OCI-LY1 (cell line): Measurements from ENCODE around the gene POSTN.

ENCODE experiments used
- H2AFZ ChIP-seq: fragments of 200-600 bp; sonication (generic), shearing (Covaris generic); 2 replicates; pipeline ENCODE4 v1.6.0; 2014; ENCODE audit warnings: antibody characterized with exemption, mild to moderate bottlenecking, low read length
- H3F3A ChIP-seq: fragments of 200-600 bp; sonication (generic), shearing (Covaris generic); 2 replicates; pipeline ENCODE4 v1.6.0; 2014; ENCODE audit warnings: mild to moderate bottlenecking, antibody characterized with exemption, low read length, moderate library complexity; ENCODE audit not compliant: insufficient read depth
- H3K27ac ChIP-seq: fragments of 200-600 bp; sonication (generic); 2 replicates; pipeline ENCODE4 v1.5.1; 2014; ENCODE audit warnings: low read length, mixed run types, mild to moderate bottlenecking, low read depth; ENCODE audit not compliant: poor library complexity, severe bottlenecking
- H3K27me3 ChIP-seq: fragments of 200-600 bp; sonication (generic); 2 replicates; pipeline ENCODE4 v1.6.0; 2014; ENCODE audit warnings: antibody characterized with exemption, mild to moderate bottlenecking, low read length, moderate library complexity; ENCODE audit not compliant: insufficient read depth
- H3K36me3 ChIP-seq: fragments of 200-600 bp; sonication (generic); 2 replicates; pipeline ENCODE4 v1.6.1; 2014; ENCODE audit warnings: mild to moderate bottlenecking, antibody characterized with exemption, low read length, moderate library complexity, mixed read lengths; ENCODE audit not compliant: insufficient read depth
- H3K4me1 ChIP-seq: fragments of 200-600 bp; sonication (generic); 2 replicates; pipeline ENCODE4 v1.5.1; 2014; ENCODE audit warnings: mild to moderate bottlenecking, low read length, moderate library complexity; ENCODE audit not compliant: insufficient read depth, severe bottlenecking
- H3K4me2 ChIP-seq: fragments of 200-600 bp; sonication (generic), shearing (Covaris generic); 2 replicates; pipeline ENCODE4 v1.6.1; 2014; ENCODE audit warnings: low read length
- H3K4me3 ChIP-seq: fragments of 200-600 bp; sonication (generic); 2 replicates; pipeline ENCODE4 v1.5.1; 2014; ENCODE audit warnings: low read length, low read depth, mild to moderate bottlenecking, mixed read lengths; ENCODE audit not compliant: poor library complexity, severe bottlenecking
- H3K79me2 ChIP-seq: fragments of 200-600 bp; shearing (Covaris generic); 2 replicates; pipeline ENCODE4 v1.6.1; 2016; ENCODE audit warnings: mixed run types, low read length, mixed read lengths; ENCODE audit not compliant: insufficient read depth
- H3K9ac ChIP-seq: fragments of 200-600 bp; sonication (generic), shearing (Covaris generic); 2 replicates; pipeline ENCODE4 v1.6.1; 2014; ENCODE audit warnings: mild to moderate bottlenecking, low read length, mixed read lengths
- H3K9me2 ChIP-seq: fragments of 200-600 bp; sonication (generic), shearing (Covaris generic); 2 replicates; pipeline ENCODE4 v1.6.1; 2014; ENCODE audit warnings: low read depth, mild to moderate bottlenecking, low read length, mixed read lengths
- H3K9me3 ChIP-seq: fragments of 200-600 bp; shearing (Covaris generic); 2 replicates; pipeline ENCODE4 v1.6.1; 2014; ENCODE audit warnings: low read length, mixed read lengths
- H4K20me1 ChIP-seq: fragments of 200-600 bp; sonication (generic), shearing (Covaris generic); 2 replicates; pipeline ENCODE4 v1.6.0; 2016; ENCODE audit warnings: mild to moderate bottlenecking, low read length; ENCODE audit not compliant: insufficient read depth
- EZH2 ChIP-seq: fragments of 200-600 bp; sonication (generic), shearing (Covaris generic); IDR thresholded peaks from 2 replicates; pipeline ENCODE4 v1.8.0; 2017; ENCODE audit warnings: borderline replicate concordance, mixed run types, mild to moderate bottlenecking, antibody characterized with exemption, low read length, moderate library complexity, mixed read lengths
- TF ChIP-seq, protein P1 (sequence below): fragments of 200-600 bp; sonication (generic), shearing (Covaris generic); IDR thresholded peaks from 2 replicates; pipeline ENCODE4 v1.5.1; 2017; ENCODE audit warnings: mild to moderate bottlenecking, antibody characterized with exemption, low read length, moderate library complexity, mixed read lengths

Gene POSTN

DNA sequence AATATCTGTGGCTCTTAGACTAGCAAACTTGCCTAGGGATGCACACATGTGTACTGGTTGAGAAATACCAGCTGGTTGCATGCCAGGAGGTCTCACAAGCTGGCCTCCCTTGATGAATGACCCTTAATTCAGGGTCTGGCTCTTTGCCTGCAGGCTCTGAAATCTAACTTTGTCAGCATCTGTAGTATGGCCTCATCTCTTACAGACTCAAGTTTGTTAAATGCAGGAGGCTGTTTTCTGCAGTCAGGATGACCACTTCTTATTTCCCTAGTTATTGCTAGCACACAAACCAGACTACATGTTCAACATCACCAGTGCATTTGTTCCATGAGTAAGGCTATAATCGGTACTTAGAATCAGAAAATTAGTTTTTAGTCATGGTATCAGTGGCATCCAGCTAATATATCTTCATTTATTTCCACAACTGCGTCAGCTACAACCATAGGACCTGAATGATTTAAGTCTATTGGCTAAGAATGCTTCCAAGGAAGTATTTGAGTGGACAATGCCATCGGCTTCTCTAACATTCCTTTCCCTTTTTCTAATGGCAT, 23.3 kb upstream of the POSTN start:
- Histone ChIP-seq H3K9me2 (no peaks in the 10 kb centered on the region), H3K4me2 (no peak overlapping the region), H3K36me3 (no peaks in the 10 kb centered on the region), H3K27ac (no peak overlapping the region), H3K79me2 (no peaks in the 10 kb centered on the region), H3K27me3 (no peaks in the 10 kb centered on the region), H3K4me1 (no peaks in the 10 kb centered on the region), H4K20me1 (no peaks in the 10 kb centered on the region), H3K9ac (no peak overlapping the region), H3K9me3 (no peaks in the 10 kb centered on the region), H3F3A (no peaks in the 10 kb centered on the region), H2AFZ (no peak overlapping the region), H3K4me3 (no peak overlapping the region)
- no peak for TF ChIP-seq EZH2
- TF ChIP-seq, protein P1, sequence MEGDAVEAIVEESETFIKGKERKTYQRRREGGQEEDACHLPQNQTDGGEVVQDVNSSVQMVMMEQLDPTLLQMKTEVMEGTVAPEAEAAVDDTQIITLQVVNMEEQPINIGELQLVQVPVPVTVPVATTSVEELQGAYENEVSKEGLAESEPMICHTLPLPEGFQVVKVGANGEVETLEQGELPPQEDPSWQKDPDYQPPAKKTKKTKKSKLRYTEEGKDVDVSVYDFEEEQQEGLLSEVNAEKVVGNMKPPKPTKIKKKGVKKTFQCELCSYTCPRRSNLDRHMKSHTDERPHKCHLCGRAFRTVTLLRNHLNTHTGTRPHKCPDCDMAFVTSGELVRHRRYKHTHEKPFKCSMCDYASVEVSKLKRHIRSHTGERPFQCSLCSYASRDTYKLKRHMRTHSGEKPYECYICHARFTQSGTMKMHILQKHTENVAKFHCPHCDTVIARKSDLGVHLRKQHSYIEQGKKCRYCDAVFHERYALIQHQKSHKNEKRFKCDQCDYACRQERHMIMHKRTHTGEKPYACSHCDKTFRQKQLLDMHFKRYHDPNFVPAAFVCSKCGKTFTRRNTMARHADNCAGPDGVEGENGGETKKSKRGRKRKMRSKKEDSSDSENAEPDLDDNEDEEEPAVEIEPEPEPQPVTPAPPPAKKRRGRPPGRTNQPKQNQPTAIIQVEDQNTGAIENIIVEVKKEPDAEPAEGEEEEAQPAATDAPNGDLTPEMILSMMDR, result no peak

DNA sequence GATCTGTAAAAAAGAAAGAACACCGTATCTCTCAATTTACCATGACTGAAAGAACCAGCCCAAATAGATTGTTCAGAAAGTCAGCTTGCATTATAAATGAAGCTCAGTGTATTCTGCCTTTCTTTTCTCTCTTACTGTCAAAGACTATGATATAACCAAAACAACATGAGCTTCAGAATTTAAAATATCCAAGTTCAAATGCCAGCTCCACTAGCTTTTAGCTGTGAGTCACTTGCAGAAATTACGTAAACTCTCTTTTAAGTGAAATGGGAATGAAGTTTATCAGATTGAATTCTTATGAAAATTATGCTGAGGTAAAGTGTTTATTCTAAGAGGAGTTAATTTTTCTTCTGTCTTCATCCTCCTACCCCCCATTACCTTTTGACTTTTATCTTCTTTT, 20.0 kb upstream of the POSTN start:
- H2AFZ ChIP-seq, result no peak overlapping the region

DNA sequence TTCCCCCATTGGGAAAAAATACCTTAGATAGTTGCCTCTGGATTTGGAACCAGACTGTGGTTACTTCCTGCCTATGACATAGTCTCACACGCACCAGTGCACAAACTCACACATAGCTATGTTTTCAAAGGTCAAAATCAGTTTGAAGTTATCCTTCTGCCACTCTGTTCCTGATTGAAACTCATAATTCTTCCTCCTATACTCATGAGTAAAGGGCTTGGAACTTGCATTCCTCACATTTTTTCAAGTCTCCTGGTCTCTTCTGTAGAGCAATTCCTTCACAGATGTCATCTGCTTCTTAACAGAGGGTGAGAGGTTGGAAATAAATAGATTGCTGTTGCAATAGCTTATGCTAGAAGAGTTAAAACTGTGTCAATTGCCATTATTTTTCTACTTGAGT, 18.6 kb upstream of the POSTN start:
- H3K27ac ChIP-seq, result no peak overlapping the region
- no peaks in the 10 kb centered on the region for H3K27me3 ChIP-seq
- no peak overlapping the region for H2AFZ ChIP-seq
- H4K20me1 ChIP-seq, result no peaks in the 10 kb centered on the region
- no peaks in the 10 kb centered on the region for H3K9me2 ChIP-seq
- no peak overlapping the region for H3K4me2 ChIP-seq
- H3K36me3 ChIP-seq, result no peaks in the 10 kb centered on the region
- no peak overlapping the region for H3K9ac ChIP-seq
- no peaks in the 10 kb centered on the region for H3K9me3 ChIP-seq
- H3K4me3 ChIP-seq, result no peak overlapping the region
- H3K4me1 ChIP-seq, result no peaks in the 10 kb centered on the region
- no peaks in the 10 kb centered on the region for H3K79me2 ChIP-seq
- TF ChIP-seq EZH2, result no peak
- TF ChIP-seq, protein P1, result no peak
- no peaks in the 10 kb centered on the region for H3F3A ChIP-seq

More for the DNA sequence above, 20.0 kb upstream of the POSTN start:
- Histone ChIP-seq H3K36me3 (no peaks in the 10 kb centered on the region), H3K79me2 (no peaks in the 10 kb centered on the region), H3K27me3 (no peaks in the 10 kb centered on the region), H3K4me3 (no peak overlapping the region), H3K9me2 (no peaks in the 10 kb centered on the region), H3K9me3 (no peaks in the 10 kb centered on the region), H3F3A (no peaks in the 10 kb centered on the region), H4K20me1 (no peaks in the 10 kb centered on the region), H3K4me1 (no peaks in the 10 kb centered on the region), H3K4me2 (no peak overlapping the region), H3K27ac (no peak overlapping the region), H3K9ac (no peak overlapping the region)
- no peak for TF ChIP-seq EZH2
- TF ChIP-seq, protein P1, result no peak
